Trophoblast cell (in vitro differentiated cells and primary cell): Measurements from ENCODE around the gene SLC41A3.

Source experiments
- DNase-seq, 2 donors: peaks; one replicate each; pipeline ENCODE4 v3.0.0-alpha.2; 2016
- H2AFZ ChIP-seq: 2 replicates; pipeline ENCODE4 v1.6.1; 2013; ENCODE audit warnings: low read length, moderate library complexity, mild to moderate bottlenecking; ENCODE audit not compliant: insufficient read depth, poor library complexity
- H2AK5ac ChIP-seq: 2 replicates; pipeline ENCODE4 v1.6.1; 2013; ENCODE audit warnings: mild to moderate bottlenecking, low read length
- H2BK120ac ChIP-seq: 2 replicates; pipeline ENCODE4 v1.6.1; 2013; ENCODE audit warnings: low read length, mild to moderate bottlenecking, moderate library complexity; ENCODE audit not compliant: insufficient read depth, poor library complexity
- H2BK12ac ChIP-seq: 2 replicates; pipeline ENCODE4 v1.6.1; 2013; ENCODE audit warnings: mild to moderate bottlenecking, low read length, moderate library complexity
- H2BK5ac ChIP-seq: 2 replicates; pipeline ENCODE4 v1.6.1; 2013; ENCODE audit warnings: low read length, low read depth, moderate library complexity, mild to moderate bottlenecking; ENCODE audit not compliant: poor library complexity
- H3K14ac ChIP-seq: 2 replicates; pipeline ENCODE4 v1.6.1; 2013; ENCODE audit warnings: mild to moderate bottlenecking, low read length
- H3K18ac ChIP-seq: 2 replicates; pipeline ENCODE4 v1.6.1; 2013; ENCODE audit warnings: mild to moderate bottlenecking, low read length
- H3K23ac ChIP-seq: 2 replicates; pipeline ENCODE4 v1.6.1; 2013; ENCODE audit warnings: low read length
- H3K27ac ChIP-seq: 2 replicates; pipeline ENCODE4 v1.5.1; 2013; ENCODE audit warnings: low read depth, mild to moderate bottlenecking, inconsistent platforms, low read length, moderate library complexity
- H3K27me3 ChIP-seq: 2 replicates; pipeline ENCODE4 v1.6.1; 2013; ENCODE audit warnings: inconsistent platforms, mild to moderate bottlenecking, low read length, moderate library complexity; ENCODE audit not compliant: insufficient read depth
- H3K36me3 ChIP-seq, 2 experiments: 1 replicate in 1 of 2; 2 replicates in 1 of 2; pipeline ENCODE4 v1.6.1; 2013; ENCODE audit warnings: low read length in 2 of 2, mild to moderate bottlenecking in 2 of 2, moderate library complexity in 1 of 2; ENCODE audit not compliant: insufficient read depth in 2 of 2, control insufficient read depth in 1 of 2
- H3K4ac ChIP-seq: 2 replicates; pipeline ENCODE4 v1.6.1; 2013; ENCODE audit warnings: low read depth, mild to moderate bottlenecking, low read length, moderate library complexity
- H3K4me1 ChIP-seq, 2 experiments: 1 replicate in 1 of 2; 2 replicates in 1 of 2; pipeline ENCODE4 v1.6.1; 2013; ENCODE audit warnings: low read length in 2 of 2, mild to moderate bottlenecking in 2 of 2, moderate library complexity in 1 of 2; ENCODE audit not compliant: insufficient read depth in 2 of 2, control insufficient read depth in 1 of 2
- H3K4me2 ChIP-seq: 2 replicates; pipeline ENCODE4 v1.6.1; 2013; ENCODE audit warnings: inconsistent platforms, mild to moderate bottlenecking, low read length, moderate library complexity
- H3K4me3 ChIP-seq: 2 replicates; pipeline ENCODE4 v1.5.1; 2013; ENCODE audit warnings: mild to moderate bottlenecking, low read depth, low read length, inconsistent platforms
- H3K79me1 ChIP-seq: one replicate; pipeline ENCODE4 v1.6.1; 2013; ENCODE audit warnings: low read length
- H3K79me2 ChIP-seq: 2 replicates; pipeline ENCODE4 v1.6.1; 2013; ENCODE audit warnings: low read length, mild to moderate bottlenecking; ENCODE audit not compliant: control insufficient read depth, insufficient read depth, poor library complexity
- H3K9ac ChIP-seq: 2 replicates; pipeline ENCODE4 v1.6.1; 2013; ENCODE audit warnings: mild to moderate bottlenecking, low read length
- H3K9me3 ChIP-seq: 2 replicates; pipeline ENCODE4 v1.6.1; 2013; ENCODE audit warnings: low read depth, mild to moderate bottlenecking, control low read depth, inconsistent platforms, low read length; ENCODE audit not compliant: insufficient read depth
- H4K12ac ChIP-seq: 2 replicates; pipeline ENCODE4 v1.6.1; 2013; ENCODE audit warnings: low read depth, mild to moderate bottlenecking, low read length, moderate library complexity
- H4K8ac ChIP-seq: 2 replicates; pipeline ENCODE4 v1.6.1; 2013; ENCODE audit warnings: low read depth, mild to moderate bottlenecking, low read length, moderate library complexity
- H4K91ac ChIP-seq: one replicate; pipeline ENCODE4 v1.6.1; 2013; ENCODE audit warnings: low read depth, mild to moderate bottlenecking, low read length, moderate library complexity
- WGBS: extraction: QIAGEN DNeasy Blood & Tissue Kit; methylation state at CpG from one replicate; pipeline ENCODE4 v1.1.7; 2013; ENCODE audit warnings: missing lambda C conversion rate; ENCODE audit not compliant: insufficient read length, insufficient coverage; ENCODE audit errors: extremely low coverage; 5-methylcytosine and 5-hydroxymethylcytosine counted together

Gene SLC41A3

DNA sequence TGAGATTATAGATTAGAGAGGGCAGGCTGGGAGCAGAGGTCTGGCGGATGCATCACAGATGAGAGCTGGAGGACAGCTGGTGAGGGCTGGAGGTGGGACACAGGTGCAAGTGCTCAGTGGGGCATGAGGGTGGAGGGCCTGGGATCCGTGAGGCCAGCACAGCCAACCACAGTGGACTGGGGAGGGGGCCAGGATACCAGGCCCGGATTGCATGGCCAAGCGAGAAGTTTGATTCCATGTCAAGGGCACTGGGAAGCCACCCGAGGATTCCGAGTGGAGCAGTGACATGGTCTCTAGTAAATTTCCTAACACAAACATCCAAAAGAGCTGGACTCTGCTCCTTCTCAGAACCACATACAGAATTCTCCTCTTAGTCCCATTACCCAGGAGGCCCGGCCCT, 44.0 kb upstream of the SLC41A3 start:
- Histone ChIP-seq H3K23ac (no peak overlapping the region), H2BK5ac (no peak overlapping the region), H4K91ac (no peak overlapping the region), H3K79me1 (no peaks in the 10 kb centered on the region), H3K18ac (no peak overlapping the region), H3K79me2 (no peaks in the 10 kb centered on the region), H4K12ac (no peak overlapping the region), H3K4me1 (no peaks in the 10 kb centered on the region), H3K4ac (no peak overlapping the region), H3K27ac (no peak overlapping the region), H2BK120ac (no peak overlapping the region), H2AK5ac (no peak overlapping the region), H3K4me2 (no peak overlapping the region), H3K9ac (no peak overlapping the region), H2AFZ (no peak overlapping the region), H3K9me3 (peaks cover 2% of the 10 kb centered on the region), H3K36me3 (no peaks in the 10 kb centered on the region), H3K27me3 (no peaks in the 10 kb centered on the region), H2BK12ac (no peak overlapping the region), H3K4me3 (no peak overlapping the region), H4K8ac (no peak overlapping the region), H3K14ac (no peak overlapping the region)
- WGBS = no CpG with 5 or more reads among the region's 7 CpGs
- DNase-seq = no peak

GRCh38 chr3:126127452-126127851, 43.5 kb upstream of the SLC41A3 start:
- Histone ChIP-seq H3K18ac (no peak overlapping the region), H2BK12ac (no peak overlapping the region), H3K27ac (no peak overlapping the region), H2BK5ac (no peak overlapping the region), H3K14ac (no peak overlapping the region), H3K4me3 (no peak overlapping the region), H4K12ac (no peak overlapping the region), H2AK5ac (no peak overlapping the region), H3K9me3 (peaks cover 2% of the 10 kb centered on the region), H3K4me2 (no peak overlapping the region), H3K4ac (no peak overlapping the region), H3K27me3 (no peaks in the 10 kb centered on the region), H4K91ac (no peak overlapping the region), H3K79me2 (no peaks in the 10 kb centered on the region), H3K36me3 (no peaks in the 10 kb centered on the region), H4K8ac (no peak overlapping the region), H3K9ac (no peak overlapping the region), H2BK120ac (no peak overlapping the region), H3K23ac (no peak overlapping the region), H3K4me1 (no peaks in the 10 kb centered on the region), H2AFZ (no peak overlapping the region), H3K79me1 (no peaks in the 10 kb centered on the region)
- no CpG with 5 or more reads among the region's 10 CpGs for WGBS
- DNase-seq = no peak

DNA sequence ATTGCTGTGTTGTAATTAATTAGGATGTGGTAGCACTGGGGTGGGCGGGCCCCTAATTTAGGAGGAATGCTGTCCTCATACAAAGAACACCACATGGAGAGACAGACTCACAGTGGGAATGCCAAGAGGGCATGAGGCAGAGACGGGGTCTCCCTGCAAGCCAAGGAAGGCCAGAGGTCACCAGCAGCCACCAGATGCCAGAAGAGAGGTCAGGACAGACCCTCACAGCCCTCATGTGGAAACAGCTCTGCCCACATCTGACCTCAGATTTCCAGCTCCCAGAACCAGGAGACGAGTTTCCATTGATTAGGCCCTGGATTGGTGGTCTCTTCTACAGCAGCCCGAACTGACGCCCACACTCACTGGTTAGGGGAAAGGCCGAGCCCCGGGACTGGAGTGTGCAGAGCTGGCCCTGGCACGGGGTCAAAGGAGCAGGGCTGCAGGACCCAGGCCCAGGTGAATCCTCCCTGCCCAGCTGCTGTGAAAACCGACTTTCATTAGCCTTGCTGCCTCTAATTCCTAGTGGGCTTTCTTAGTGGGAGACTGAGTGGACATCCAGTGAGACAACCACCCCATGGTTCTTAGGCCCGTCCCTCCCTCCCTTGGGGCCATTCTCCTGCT, 43.0 kb upstream of the SLC41A3 start:
- no CpG with 5 or more reads among the region's 10 CpGs for WGBS
- no peaks in the 10 kb centered on the region for H3K27me3 ChIP-seq
- no peaks in the 10 kb centered on the region for H3K36me3 ChIP-seq
- H3K9ac ChIP-seq = no peak overlapping the region
- no peak overlapping the region for H2AFZ ChIP-seq
- no peak overlapping the region for H3K23ac ChIP-seq
- H2BK5ac ChIP-seq = no peak overlapping the region
- no peak overlapping the region for H2BK12ac ChIP-seq
- H3K4me2 ChIP-seq = no peak overlapping the region
- H3K4me3 ChIP-seq = no peak overlapping the region
- no peak overlapping the region for H4K91ac ChIP-seq
- no peak overlapping the region for H4K12ac ChIP-seq
- H3K9me3 ChIP-seq = peaks cover 2% of the 10 kb centered on the region
- no peaks in the 10 kb centered on the region for H3K4me1 ChIP-seq
- H2BK120ac ChIP-seq = no peak overlapping the region
- H3K27ac ChIP-seq = no peak overlapping the region
- H2AK5ac ChIP-seq = no peak overlapping the region
- H3K79me1 ChIP-seq = no peaks in the 10 kb centered on the region
- no peak overlapping the region for H4K8ac ChIP-seq
- H3K18ac ChIP-seq = no peak overlapping the region
- no peak overlapping the region for H3K4ac ChIP-seq
- H3K79me2 ChIP-seq = no peaks in the 10 kb centered on the region
- no peak for DNase-seq
- no peak overlapping the region for H3K14ac ChIP-seq

DNA sequence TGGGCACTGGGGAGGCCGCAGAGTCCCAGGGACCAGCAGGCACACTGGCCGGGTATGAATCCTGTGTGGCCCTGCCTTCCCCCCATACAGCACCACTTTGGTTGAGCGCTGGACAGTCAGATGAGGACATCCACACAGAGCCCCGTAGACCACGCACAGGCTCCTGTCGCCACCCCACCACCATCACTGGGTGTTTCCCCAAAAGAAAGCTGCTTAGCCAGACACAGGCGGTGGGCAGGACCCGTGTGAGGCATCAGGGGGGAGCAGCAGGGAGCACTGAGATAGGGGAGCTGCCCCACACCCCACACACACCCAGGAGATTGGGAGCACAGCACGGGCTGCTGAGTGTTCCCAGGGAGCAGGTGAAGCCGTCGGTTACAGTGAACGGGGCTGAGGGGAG, 42.4 kb upstream of the SLC41A3 start:
- H3K23ac ChIP-seq = no peak overlapping the region
- no peak overlapping the region for H3K27ac ChIP-seq
- no peaks in the 10 kb centered on the region for H3K36me3 ChIP-seq
- no peak overlapping the region for H2BK120ac ChIP-seq
- no peak for DNase-seq
- H2BK12ac ChIP-seq = no peak overlapping the region
- no peak overlapping the region for H4K91ac ChIP-seq
- no peak overlapping the region for H3K9ac ChIP-seq
- no peak overlapping the region for H2BK5ac ChIP-seq
- no peak overlapping the region for H3K4ac ChIP-seq
- no peak overlapping the region for H2AFZ ChIP-seq
- no peak overlapping the region for H3K4me2 ChIP-seq
- H3K79me1 ChIP-seq = no peaks in the 10 kb centered on the region
- H3K79me2 ChIP-seq = no peaks in the 10 kb centered on the region
- H3K27me3 ChIP-seq = no peaks in the 10 kb centered on the region
- no peaks in the 10 kb centered on the region for H3K4me1 ChIP-seq
- H3K4me3 ChIP-seq = no peak overlapping the region
- WGBS = no CpG with 5 or more reads among the region's 12 CpGs
- H3K14ac ChIP-seq = no peak overlapping the region
- H4K12ac ChIP-seq = no peak overlapping the region
- no peak overlapping the region for H3K18ac ChIP-seq
- no peak overlapping the region for H4K8ac ChIP-seq
- H3K9me3 ChIP-seq = peaks cover 2% of the 10 kb centered on the region
- no peak overlapping the region for H2AK5ac ChIP-seq
